Activated gamma-delta T cell (primary cell): ENCODE data around the gene RAB1B.

Experiments
- DNase-seq: peaks from one replicate; lab custom pipeline; 2025; lab: John Stamatoyannopoulos, UW
- total RNA-seq, 2 donors: gene quantifications; one replicate each; lab custom pipeline; 2026; lab: John Stamatoyannopoulos, UW

Gene RAB1B
- total RNA-seq = 55.5 to 65.8 reads per million in 2 donors

- peak; percentile 99 for DNase-seq
Measured at GRCh38 chr11:66268244-66268951, at the start of gene RAB1B. RAB1B (plus strand) TSS chr11:66268639; CDS start chr11:66268680, 41 bp downstream.

GRCh38 chr11:66218846-66219620, 49.4 kb upstream of the RAB1B start:
- DNase-seq = no peak

GRCh38 chr11:66219846-66220565, 48.4 kb upstream of the RAB1B start:
- no peak for DNase-seq

- no peak for DNase-seq
Measured at GRCh38 chr11:66220566-66220935, 47.9 kb upstream of the RAB1B start.

- no peak for DNase-seq
Measured at GRCh38 chr11:66221012-66221411, 47.4 kb upstream of the RAB1B start.

GRCh38 chr11:66221726-66222236, 46.7 kb upstream of the RAB1B start:
- no peak for DNase-seq

- DNase-seq = peak; percentile 37
Measured at GRCh38 chr11:66222358-66223149, 45.9 kb upstream of the RAB1B start.

- DNase-seq = no peak
Measured at GRCh38 chr11:66224226-66224855, 44.1 kb upstream of the RAB1B start.

GRCh38 chr11:66225066-66225465, 43.4 kb upstream of the RAB1B start:
- no peak for DNase-seq

- DNase-seq = no peak
Measured at GRCh38 chr11:66226101-66226500, 42.3 kb upstream of the RAB1B start.

GRCh38 chr11:66227700-66228099, 40.7 kb upstream of the RAB1B start:
- no peak for DNase-seq

- DNase-seq = no peak
Measured at GRCh38 chr11:66228521-66228920, 39.9 kb upstream of the RAB1B start.

- no peak for DNase-seq
Measured at GRCh38 chr11:66230156-66230555, 38.3 kb upstream of the RAB1B start.

- no peak for DNase-seq
Measured at GRCh38 chr11:66230978-66231377, 37.5 kb upstream of the RAB1B start.

GRCh38 chr11:66231561-66231960, 36.9 kb upstream of the RAB1B start:
- no peak for DNase-seq

GRCh38 chr11:66232769-66233168, 35.7 kb upstream of the RAB1B start:
- DNase-seq = no peak

- DNase-seq = no peak
Measured at GRCh38 chr11:66233301-66233700, 35.1 kb upstream of the RAB1B start.

- no peak for DNase-seq
Measured at GRCh38 chr11:66235141-66235540, 33.3 kb upstream of the RAB1B start.

- no peak for DNase-seq
Measured at GRCh38 chr11:66237867-66238266, 30.6 kb upstream of the RAB1B start.

- DNase-seq = no peak
Measured at GRCh38 chr11:66238786-66239413, 29.5 kb upstream of the RAB1B start.

- DNase-seq = no peak
Measured at GRCh38 chr11:66239511-66239910, 28.9 kb upstream of the RAB1B start.
